Subcutaneous adipose tissue (tissue), 4 donors: Measurements from ENCODE around the gene CDC42EP3. TPM values are rescaled to one million over a fixed set of nuclear protein-coding genes. Genes with fewer than 3 reads are reported as not detected.

Experiments
- CTCF ChIP-seq: fragments of 450-650 bp; IDR thresholded peaks from one replicate; pipeline ENCODE4 v1.5.1; 2016; ENCODE audit warnings: low read depth, mild to moderate bottlenecking, control low read depth, antibody characterized with exemption, moderate library complexity
- total RNA-seq, 4 donors: library from RNA; depleted of rRNA; stranded (reverse); fragments of >200 nt; gene quantifications; one replicate each; pipeline ENCODE4 v1.1.0, GENCODE V29; 2016

The CDC42EP3 gene
- total RNA-seq, 4 donors from 2014 or later, result 29.7 to 56.9 (median 40.6) TPM

- TF ChIP-seq CTCF, result no peak
These were observed 845 bp upstream of the CDC42EP3 start for GRCh38 chr2:37672104-37672869.

GRCh38 chr2:37671816-37672103 lies 318 bp upstream of the CDC42EP3 start:
- no peak for TF ChIP-seq CTCF

- TF ChIP-seq CTCF, result no peak
These were observed 949 bp downstream of the CDC42EP3 start for GRCh38 chr2:37670378-37671008.

DNA sequence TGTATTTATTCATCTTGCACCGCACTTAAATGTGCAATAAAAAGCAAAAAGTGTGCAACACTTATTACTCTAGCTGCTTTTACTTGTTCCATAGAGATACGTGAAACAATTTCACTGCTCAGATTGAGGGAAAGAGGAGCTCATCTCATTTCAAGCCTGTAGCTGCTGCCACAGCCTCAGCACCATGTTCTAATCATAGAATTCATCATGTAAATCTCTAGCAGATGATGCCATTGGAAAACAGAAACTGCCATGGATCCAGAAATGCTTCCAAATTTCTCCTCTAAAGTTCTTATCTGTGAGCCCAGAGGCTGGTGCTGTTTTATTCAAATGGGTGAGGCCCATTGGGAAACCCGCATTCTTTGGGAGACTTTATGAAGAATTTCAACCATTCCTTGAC lies 2.0 kb downstream of the CDC42EP3 start:
- TF ChIP-seq CTCF, result no peak

- TF ChIP-seq CTCF, result no peak
These were observed 3.7 kb downstream of the CDC42EP3 start for GRCh38 chr2:37667704-37668103.

DNA sequence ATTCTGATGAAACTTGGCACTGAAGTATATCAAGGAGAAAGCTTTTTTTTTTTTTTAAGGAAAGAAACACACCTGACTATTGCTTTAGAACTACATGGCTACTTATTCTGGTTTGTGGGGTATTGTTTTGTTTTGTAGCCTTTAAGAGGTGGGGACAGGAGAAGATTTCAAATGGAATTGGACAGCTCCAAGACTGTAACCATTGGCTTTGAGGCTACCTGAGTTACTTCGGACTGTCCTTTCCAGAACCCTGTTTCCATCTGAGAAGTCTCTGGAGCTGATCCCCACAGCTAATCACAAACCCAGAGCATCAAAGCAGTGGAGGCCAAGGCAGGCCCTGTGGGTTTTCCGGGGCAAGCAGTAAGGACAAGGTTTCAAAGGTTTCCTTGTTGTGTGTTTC lies 4.7 kb downstream of the CDC42EP3 start:
- TF ChIP-seq CTCF, result no peak

DNA sequence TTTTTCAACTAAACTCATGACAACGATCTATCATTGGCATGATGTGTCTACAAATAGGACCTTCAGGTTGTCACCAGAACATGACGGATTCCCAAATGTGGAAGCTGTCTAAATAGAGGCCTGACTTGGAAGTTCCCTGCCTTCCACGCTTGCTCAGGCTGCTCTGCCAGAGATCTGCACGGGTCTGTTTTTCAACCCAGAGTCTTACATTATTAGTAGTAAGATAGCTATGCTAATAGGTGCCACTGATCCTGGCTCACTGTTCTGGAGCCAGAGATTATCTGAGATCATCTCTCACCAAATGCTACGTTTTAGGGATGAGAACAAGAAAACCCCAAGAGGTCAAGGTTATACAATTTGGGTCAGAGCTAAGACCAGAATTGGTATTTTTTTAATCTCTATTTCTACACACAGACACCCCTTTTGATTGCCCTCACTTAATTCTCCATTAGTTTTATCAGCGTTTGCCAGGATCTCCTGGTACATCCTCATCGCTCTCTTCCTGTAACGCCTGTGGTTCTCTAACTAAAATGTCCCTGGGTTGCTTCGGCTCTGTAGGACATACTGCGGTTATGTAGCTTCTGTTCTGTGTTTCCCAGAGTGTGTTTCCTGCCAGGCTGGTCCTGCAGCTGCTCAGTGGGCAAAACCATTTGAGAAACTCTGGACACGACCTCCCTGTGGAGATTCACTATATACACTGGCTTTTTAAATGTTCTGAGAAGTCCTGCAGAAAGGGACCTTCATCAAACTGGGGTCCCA lies 5.7 kb downstream of the CDC42EP3 start:
- TF ChIP-seq CTCF, result no peak
